Activated CD8-positive, alpha-beta memory T cell treated with anti-CD3 and anti-CD28 coated beads for 48 hours (primary cell): ENCODE measurements around the gene PAQR5.
"Not testable (repeated sequence)": the region's sequence is repeated elsewhere in the genome, so short reads cannot be mapped to it uniquely, and the experiment has no call there.

Experiments
- DNase-seq, 3 experiments: peaks; one replicate each; pipeline ENCODE4 v3.0.0-alpha.2; 2020; ENCODE audit warnings: low read depth in 2 of 3, low spot score in 2 of 3

Gene PAQR5

GRCh38 chr15:69351333-69351732, 52.6 kb downstream of the PAQR5 start:
- no peak for DNase-seq

DNA sequence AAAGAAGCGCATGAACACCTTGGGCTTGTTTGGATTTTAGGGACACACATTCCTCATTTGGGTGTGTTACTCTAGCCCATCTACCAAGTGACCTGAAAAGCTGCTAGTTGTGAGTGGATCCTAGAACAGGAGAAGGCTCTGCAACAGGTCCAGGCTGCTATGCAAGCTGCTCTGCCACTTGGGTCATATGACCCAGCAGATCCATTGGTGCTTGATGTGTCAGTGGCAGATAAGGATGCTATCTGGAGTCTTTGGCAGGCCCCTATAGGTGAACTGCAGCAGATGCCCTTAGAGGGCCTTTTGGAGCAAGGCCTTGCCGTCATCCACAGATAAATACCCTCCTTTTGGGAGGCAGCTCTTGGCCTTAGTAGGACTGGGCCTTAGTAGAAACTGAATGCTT, 53.2 kb downstream of the PAQR5 start:
- no peak for DNase-seq

- DNase-seq: no peak
These were observed 59.4 kb downstream of the PAQR5 start for GRCh38 chr15:69357773-69358771.

DNA sequence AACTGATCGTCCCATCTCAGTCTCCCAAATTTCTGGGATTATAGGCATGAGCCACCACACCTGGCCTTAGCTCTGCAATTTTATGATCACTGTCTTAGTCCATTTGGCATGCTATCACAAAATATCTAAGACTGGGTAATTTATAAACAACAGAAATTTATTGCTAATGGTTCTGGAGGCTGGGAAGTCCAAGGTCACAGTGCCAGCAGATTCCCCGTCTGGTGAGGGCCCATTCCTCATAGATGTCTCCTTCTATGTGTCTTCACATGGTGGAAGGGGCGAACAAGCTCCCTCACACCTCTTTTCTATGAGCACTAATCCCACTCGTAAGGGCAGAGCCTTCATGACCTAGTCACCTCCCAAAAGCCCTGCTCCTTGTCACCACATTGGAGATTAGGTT, 60.1 kb downstream of the PAQR5 start:
- DNase-seq: no peak

GRCh38 chr15:69359722-69360121, 61.0 kb downstream of the PAQR5 start:
- DNase-seq: no peak

- no peak for DNase-seq
These were observed 61.9 kb downstream of the PAQR5 start for GRCh38 chr15:69360642-69361041.

- DNase-seq: no peak
These were observed 68.5 kb downstream of the PAQR5 start for GRCh38 chr15:69367236-69367635.

DNA sequence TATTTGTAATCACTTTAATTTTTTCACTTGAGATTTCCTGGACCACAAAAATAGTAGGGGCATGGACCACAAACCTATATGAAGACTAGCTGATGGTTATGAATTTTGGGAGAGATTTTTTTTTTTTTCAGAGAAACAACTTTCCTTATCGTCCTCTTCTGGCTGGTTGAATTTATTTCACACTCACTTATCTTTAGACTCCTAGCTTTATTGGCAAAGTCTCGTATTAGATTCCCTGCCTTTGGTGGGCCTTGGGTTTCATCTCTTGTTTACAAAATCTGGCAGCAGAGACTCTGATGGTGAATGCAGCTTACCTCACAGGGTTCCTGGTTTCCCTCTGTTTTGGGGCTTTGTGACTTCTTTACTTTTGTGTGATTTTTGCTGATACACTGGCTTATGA, 70.9 kb downstream of the PAQR5 start:
- DNase-seq: no peak

DNA sequence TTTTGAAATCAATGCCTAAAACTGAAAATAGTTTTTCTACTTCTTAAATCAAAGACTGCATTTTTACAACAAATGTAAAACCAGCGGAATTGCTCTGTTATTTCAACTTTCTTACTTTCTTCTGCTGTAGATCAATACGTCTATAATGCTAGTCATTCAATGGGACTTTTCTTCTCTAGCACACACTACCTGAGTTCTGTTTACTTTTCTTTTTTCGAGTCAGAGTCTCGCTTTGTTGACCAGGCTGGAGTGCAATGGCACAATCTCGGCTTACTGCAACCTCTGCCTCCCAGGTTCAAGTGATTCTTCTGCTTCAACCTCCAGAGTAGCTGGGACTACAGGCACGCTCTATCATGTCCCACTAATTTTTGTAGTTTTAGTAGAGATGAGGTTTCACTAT, 74.7 kb downstream of the PAQR5 start:
- DNase-seq: no peak

- DNase-seq: no peak
These were observed 76.6 kb downstream of the PAQR5 start for GRCh38 chr15:69375151-69375790.

DNA sequence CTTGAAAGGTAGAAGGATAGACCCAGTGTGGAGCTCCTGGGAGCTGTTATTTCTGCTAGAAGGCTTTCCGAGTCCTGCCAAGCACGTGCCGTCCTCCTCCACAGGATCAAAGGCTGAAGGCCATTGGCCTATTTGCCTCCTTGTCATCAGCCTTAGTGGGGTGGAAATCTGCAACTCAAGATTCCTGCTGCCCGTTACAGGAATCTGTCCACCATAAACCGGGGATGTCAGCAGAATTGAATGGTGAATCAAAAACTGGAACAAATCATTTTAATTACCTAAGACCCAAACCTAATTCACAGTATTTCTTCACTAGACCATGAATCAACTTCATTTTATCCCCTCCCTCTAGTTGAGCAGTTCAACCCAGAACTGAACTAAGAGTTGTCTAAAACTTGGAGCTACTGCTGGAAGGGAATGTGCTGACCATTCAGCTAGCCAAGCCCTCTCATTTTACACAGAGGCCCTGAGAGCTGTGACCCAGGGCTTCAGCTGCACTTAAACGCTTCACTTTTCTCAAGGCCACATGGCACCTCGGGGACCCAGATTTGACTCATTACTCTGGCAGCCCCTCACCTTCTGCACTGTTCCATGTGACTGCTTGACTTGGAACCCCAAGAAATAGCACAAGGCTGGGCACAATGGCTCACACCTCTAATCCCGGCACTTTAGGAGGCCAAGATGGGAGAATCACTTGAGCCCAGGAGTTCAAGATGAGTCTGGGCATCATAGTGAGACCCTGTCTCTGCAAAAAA, 78.7 kb downstream of the PAQR5 start:
- no peak for DNase-seq

- DNase-seq: no peak
These were observed 81.5 kb downstream of the PAQR5 start for GRCh38 chr15:69380100-69380725.

DNA sequence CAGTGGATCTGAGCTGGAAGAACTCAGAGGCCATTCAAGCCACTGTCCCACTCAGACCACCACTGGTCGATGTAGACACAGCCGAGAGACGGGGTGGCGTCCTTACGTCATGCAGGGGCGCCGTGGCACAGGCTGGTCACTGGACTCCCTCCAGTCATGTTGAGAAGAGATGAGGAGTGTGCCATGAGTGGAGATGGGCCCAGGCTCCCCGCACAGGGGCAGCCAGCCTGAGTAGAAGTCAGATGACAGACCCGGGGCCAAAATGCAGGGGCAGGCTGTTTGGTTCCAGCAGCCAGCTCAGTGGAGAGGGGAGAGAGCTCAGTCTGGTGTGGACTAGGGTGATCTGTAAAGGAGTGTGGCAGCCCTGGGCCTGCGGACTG, 82.0 kb downstream of the PAQR5 start:
- no peak for DNase-seq

DNA sequence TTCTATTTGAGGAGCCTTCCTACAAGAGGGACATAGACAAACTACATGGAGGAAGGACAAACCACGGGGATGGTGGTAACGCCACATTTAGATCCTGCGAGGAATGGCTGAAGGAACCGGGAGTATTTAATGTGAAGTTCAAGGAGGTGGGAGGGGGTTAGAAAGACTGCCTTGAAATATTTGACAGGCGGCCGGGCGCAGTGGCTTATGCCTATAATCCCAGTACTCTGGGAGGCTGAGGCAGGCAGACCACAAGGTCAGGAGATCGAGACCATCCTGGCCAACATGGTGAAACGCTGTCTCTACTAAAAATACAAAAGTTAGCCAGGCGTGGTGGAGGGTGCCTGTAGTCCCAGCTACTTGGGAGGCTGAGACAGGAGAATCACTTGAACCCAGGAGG, 83.5 kb downstream of the PAQR5 start:
- DNase-seq: not testable (repeated sequence)

- not testable (repeated sequence) for DNase-seq
These were observed 85.4 kb downstream of the PAQR5 start for GRCh38 chr15:69384066-69384465.

GRCh38 chr15:69384626-69385598, 86.2 kb downstream of the PAQR5 start:
- DNase-seq: no peak

- no peak for DNase-seq
These were observed 87.1 kb downstream of the PAQR5 start for GRCh38 chr15:69385831-69386230.

DNA sequence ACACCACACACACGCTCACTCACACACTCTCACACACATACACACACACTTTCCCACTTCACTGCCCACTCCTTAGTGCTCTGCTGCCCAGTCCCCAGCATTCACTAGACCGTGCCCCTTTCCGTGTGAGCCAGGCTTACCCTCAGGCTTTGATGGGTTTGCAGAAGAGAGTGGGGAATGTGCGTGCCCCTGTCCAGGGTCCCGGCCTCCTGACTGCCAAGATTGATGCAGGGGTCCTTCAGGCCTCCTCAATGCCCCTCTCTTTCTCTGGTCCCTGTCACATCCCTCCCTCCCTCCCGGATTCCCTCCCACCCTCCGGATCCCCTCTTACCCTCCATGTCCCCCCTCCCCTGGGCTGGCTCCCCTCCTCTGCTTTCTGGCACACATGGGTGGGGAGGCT, 87.6 kb downstream of the PAQR5 start:
- DNase-seq: no peak

DNA sequence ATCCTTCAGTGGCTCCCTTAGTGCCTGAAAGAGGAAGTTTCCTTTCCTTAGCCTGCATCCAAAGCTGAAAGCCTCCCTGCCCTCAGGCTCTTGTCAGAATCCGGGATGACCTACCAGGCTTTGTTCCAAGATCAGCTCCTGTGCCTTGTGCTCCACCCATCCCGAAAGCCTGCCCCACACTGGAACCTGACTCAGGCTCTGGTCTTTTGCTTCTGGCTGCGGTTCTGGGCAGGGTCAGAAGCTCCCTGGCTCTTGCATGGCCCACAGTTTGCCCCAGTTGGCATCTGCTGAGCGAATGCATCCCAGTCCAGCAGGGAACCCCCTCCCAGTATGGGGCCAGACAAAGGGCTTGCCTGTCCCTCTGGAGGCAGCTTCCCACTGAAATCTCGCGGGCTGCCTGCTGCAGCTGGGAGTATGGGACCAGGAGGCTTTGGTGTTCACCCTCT, 89.6 kb downstream of the PAQR5 start:
- no peak for DNase-seq

DNA sequence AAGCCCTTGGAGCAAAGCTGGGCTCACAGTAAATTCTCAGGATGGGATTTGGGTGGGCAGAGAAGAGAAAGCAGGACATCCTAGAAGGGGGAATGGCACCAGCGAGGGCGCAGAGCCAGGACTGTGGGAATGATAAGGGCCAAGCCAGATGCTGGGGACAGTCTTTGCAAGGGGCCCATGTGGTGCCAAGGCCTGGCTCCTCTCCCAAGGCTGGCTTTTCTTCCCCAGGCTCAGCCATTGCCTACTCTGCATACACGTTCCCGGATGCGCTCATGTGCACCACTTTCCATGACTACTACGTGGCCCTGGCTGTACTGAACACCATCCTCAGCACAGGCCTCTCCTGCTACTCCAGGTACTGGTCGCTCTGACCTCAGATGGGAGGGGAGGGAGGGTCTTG, 90.7 kb downstream of the PAQR5 start:
- DNase-seq: no peak
